Activated T-helper 9 cell treated with anti-CD3 and anti-CD28 coated beads, Interleukin-2, amount 50 U/mL, for 16 hours (primary cell): ENCODE results near the gene ATP5PD.
"Not testable (repeated sequence)": the region's sequence is repeated elsewhere in the genome, so short reads cannot be mapped to it uniquely, and the experiment has no call there.

Source experiments
- DNase-seq: peaks from one replicate; pipeline ENCODE4 v3.0.0-alpha.2; 2020; ENCODE audit warnings: low read depth

ATP5PD gene

DNA sequence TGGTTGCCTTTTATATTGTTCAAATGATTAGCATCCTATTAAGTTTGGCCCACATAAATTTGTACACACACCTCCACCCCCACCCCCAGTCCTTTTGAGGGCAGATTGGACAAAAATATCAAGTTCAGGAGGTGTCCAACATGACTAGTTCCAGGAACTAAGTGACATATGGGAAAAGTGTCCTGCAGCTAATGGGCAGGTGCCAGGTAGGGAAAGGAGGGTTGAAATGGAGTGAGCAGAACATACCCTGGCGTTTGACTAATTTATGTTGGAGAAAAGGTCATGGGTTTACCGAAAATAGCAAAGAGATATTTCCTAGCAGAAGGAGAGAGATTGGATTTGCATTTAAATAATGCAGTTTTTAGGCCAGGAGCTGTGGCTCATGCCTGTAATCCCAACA lies 5.2 kb upstream of the ATP5PD start:
- DNase-seq = no peak

DNA sequence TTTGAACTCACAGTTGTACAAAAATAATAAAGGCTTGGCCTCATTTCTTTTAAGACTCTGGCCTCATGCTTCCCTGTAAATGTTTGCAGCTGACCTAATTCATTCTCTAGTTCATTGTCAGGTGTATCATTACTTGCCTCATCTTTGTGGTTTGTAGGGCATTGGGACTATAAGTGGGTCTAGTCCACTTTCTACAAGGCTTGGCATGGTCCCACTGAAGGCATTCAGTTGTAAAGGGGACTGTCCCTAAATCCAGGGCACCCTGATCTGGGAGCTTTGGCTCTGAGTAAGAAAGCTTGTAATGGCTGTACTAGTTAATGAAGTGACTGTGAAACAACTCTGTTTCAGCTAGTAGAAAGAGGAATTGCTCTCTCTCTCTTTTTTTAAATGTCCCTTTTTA lies 2.9 kb upstream of the ATP5PD start:
- DNase-seq = no peak

DNA sequence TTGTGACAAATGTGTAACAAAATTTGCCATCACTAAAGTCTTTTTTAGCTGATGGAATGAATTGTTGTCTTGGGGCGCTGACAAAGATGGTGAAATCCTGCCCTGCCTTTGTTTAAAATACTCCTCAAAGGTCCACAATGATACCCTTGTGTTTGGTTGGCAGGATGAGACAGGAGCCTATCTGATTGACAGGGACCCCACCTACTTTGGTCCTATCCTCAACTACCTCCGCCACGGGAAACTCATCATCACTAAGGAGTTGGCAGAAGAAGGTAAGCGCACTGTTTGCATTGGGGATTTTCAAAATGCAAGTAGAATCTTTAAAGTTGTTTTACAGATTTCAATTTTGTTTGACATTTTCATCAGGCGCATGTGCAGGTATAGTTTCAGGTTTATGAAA lies 2.3 kb upstream of the ATP5PD start:
- DNase-seq = no peak

DNA sequence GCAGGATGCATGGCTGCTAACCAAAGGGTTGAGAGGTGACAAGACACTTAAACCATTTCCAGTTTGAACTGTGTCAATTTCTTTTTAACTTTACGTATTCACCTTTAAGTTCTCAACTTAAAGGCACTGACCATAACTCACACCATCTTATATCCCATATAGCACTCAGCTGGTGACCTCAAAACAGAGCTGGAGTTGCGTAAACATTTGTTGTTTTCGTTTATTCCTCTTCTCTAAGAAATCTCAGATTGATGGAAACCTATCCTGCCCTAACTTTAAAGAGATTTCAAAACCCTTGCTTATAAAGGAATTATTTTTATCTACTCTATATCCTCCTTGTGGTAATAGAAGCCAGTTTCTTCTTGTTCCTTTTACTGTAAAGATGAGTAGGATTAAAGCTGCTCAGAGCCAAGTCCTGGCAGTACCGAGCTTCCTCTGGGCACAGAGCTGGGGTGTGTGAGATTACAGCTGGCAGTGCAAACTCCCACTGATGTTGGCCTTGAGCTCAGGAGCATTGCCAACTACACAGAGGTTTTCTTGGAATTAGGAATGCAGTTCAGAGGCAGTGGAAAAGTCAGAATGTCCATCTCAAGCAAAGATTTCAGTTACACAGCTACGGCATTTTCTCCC lies 1.6 kb upstream of the ATP5PD start:
- DNase-seq = no peak

DNA sequence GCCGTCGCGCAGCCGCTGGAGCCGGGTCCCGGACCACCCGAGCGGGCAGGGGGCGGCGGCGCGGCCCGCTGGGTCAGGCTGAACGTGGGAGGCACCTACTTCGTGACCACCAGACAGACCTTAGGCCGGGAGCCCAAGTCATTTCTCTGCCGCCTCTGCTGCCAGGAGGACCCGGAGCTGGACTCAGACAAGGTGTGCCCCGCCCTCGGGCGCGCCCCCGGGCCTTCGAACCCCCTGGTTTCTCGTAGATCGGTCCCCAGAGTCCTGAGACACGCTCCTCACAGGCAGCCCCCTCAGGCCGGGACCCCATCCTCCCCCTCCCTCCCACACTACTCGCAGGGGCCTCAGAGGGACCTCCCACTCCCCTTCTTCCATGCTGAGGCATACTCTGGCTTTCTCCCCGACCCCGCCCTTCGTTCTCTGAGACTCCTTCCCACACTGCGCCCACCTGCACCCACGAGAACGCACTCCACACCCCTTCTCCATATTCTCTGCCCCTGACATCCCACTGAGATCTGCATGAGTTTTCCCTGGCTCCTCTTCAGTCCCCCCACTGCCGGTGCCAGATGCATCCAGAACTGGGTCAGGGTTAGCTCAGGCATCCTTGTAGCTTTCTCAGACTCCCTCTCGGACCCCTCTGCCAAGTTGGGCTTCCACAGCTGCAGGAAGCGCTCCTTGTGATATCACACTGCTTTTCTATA lies 779 bp upstream of the ATP5PD start:
- DNase-seq = no peak

DNA sequence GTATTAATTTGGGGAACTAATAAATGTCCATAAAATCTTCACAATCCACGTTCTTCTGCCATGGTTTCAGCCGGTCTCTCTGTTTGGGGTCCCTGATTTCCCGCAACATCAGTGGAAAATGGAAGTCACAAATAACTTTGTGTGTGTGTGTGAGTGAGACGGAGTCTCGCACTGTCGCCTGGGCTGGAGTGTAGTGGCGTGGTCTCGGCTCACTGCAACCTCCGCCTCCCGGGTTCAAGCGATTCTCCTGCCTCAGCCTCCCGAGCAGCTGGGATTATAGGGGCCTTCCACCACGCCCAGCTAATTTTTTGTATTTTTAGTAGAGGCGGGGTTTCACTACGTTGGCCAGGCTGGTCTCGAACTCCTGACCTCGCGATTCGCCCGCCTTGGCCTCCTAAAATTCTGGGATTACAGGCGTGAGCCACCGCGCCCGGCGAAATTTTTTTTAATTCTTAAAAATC lies 793 bp downstream of the ATP5PD start:
- DNase-seq = not testable (repeated sequence)

DNA sequence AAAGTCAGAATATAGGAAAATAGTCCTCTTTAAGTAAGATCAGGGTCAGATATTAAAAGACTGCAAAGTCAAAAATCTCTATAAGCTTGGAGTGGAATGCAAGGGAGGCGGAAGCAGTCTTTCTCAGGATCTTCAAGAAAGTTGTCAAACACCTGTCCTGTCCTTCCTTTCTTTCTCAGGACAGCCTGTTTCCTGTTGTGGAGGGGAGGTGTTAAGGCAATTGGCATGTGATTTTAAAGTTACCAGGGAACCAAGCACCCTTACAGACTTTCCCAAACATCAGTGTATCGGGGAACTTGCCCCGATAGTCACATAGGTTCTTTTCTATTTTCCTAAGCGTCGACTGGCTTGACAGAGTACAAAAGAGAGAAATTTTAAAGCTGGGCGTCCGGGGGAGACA lies 2.1 kb downstream of the ATP5PD start:
- DNase-seq = no peak

DNA sequence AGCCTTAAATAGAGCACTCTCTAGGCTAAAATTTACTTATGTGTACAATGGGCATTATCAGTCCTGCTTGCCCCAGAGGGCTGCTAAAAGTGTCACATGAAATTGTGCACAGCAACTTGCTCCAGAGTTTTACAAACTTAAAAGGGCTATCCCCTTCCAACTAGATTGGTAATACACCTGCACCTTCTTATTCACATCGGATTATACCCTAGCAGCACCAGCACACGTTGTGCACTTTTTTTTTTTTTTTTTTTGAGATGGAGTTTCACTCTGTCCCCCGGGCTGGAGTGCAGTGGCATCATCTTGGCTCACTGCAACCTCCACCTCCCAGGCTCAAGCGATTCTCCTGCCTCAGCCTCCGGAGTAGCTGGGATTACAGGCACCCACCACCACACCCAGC lies 3.0 kb downstream of the ATP5PD start:
- not testable (repeated sequence) for DNase-seq

DNA sequence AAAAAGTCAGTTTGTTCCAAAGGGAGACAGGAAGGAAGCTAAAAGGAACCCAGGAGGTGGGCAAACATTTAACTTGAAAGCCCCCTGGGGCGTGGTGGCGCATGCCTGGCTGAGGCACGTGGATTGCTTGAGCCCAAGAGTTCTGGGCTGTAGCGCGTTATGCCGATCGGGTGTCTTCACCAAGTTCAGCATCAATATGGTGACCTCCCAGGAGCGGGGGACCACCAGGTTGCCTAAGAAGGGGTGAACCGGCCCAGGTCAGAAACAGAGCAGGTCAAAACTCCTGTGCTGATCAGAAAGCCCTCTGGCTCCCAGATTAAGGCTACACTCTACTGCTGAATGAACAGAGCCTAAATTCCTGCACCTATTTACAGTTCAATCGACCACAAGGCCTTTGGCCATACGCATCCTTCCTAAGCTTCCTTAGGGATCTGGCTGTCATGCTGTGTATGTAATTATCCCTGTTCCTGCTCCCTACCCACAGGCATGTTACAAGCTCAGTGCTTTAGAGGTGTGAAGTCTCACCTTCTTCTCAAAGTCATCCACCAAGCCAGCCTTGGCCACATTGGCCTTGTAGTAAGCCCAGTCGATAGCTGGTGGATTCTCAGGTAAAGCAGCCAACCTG lies 5.0 kb downstream of the ATP5PD start:
- no peak for DNase-seq

DNA sequence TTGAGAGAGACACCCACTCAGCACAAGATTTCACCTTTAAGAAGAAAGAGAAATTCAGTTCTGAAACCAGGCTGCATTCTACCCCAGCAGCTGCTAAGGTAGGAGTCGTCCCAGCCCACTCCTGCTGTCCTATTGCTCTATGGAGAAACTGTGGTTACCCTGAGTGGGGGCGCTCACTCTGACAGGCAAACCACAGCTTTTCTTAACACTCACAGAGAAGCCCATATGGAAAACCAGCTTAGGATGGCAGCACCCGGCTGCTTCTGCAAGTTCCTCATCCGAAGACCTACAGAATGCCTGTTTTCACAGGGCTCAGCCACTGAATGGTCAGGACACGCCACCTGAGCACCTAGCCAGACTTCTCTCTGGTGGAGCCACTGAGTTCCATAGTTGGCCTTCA lies 7.5 kb downstream of the ATP5PD start:
- DNase-seq = no peak

DNA sequence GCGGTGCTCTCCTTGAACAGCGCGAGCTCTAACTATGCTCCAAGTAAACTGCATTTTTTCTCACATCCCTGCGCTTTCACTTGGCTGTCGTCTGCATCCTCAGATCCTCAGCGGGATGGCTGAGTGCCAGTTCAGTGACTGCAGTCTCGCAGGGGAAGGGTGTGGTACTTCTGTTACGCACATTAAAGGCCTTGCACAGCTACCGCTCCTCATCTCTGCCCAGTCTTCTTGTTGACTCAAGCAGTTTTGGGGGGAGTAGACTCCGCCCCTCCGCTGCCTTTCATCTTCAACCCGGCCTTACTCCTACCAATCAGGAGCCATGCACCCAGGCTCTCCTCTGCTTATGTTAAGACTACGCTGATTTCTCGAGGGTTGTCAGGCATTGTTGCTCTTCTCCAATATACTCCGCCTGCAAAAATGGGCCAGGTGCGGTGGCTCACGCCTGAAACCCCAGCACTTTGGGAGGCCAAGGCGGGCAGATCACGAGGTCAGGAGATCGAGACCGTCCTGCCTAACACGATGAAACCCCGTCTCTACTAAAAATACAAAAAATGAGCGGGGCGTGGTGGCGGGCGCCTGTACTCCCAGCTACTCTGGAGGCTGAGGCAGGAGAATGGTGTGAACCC lies 10.0 kb downstream of the ATP5PD start:
- DNase-seq = peak; percentile 70

DNA sequence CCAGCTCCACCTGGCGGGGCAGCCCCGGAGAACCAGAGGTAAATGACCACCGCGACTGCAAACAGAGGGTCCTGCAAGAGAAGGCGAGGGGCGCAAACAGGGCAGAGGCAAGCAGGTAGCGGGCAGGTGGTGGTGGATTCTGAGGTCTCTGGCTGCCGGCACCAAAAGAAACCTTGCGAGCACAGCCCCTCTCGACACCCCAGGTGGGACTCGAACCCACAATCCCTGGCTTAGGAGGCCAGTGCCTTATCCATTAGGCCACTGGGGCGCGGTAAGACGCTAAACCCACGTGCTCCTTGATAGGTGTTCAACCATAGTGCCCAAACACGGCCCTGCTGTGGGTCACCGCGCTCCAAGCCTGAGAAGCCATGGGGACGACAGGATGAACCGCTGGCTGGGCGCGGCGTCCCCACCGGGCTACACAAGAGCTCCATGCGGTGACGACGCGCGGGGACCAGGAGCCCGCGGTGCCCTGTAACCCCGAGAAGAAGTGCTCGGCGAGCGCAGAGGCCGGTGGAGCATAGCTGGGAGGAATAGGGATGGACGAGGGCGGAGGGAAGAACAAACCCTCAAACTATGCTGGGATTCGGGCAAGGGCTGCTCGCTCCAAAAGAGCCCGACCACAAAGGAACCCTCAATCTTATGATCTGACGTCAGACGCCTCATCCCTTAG lies 12.4 kb downstream of the ATP5PD start:
- peak; percentile 74 for DNase-seq

DNA sequence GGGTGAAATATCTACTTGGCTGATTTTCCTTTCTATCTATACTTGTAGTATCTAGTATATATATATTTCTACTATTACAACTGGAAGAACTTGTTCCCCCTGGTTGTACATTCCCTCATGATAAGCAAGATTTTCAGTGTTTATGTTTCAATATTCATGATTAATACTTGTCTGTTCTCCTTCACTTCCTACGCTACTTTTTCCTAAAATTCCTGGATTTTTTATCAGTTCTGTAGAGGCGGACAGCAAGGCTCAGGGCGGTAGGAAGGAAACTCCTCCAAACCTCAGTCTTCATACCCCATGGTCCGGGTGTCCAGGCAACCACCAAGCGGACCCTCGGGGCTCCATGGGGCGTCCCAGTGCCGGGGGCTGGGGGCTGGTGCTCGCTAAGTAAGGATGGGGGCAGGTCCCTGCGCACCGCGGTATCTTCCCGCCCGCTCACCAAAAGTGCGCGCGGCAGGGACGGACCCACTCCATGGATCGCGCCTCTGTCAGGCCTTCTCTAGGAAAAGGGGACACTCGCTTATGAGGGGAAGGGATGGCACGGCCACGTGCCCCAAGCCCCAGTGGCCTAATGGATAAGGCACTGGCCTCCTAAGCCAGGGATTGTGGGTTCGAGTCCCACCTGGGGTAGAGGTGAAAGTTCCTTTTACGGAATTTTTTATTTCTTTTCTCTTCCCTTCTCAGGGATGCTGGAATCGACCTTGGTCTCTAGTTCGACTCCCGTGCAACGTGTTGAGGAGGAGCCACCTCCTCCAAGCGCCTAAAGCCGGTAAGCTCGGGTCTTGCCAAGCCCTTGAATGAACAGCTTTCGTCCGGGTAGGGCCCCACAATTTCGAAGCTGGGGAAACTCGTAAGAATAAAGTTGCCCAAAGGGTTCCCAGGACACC lies 13.2 kb downstream of the ATP5PD start:
- peak; percentile 78 for DNase-seq

DNA sequence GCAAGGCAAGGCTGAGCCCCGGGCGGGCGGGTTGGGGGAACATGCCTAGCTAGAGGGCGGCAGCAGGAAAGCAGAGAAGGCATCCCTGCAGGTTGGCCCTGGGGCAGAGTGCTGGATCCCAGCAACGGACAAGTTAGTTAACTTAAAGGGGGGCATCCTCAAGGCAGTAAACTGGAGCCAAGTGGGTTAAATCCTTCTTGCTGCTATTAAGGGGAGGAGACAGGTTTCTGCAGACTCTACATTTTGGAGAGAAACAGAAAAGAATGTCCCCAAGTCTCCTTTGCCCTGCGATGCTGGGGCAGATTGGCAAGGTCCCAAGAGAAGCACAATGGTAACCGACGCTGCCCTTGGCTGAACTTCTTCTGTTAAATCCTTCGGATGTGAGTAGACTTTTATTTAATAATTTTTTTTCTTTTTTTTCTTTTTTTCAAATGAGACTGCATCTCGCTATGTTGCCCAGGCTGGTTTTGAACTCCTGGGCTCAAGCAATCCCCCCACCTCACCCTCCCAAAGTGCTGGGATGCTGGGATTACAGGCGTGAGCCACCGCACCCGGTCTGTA lies 14.0 kb downstream of the ATP5PD start:
- DNase-seq = no peak

DNA sequence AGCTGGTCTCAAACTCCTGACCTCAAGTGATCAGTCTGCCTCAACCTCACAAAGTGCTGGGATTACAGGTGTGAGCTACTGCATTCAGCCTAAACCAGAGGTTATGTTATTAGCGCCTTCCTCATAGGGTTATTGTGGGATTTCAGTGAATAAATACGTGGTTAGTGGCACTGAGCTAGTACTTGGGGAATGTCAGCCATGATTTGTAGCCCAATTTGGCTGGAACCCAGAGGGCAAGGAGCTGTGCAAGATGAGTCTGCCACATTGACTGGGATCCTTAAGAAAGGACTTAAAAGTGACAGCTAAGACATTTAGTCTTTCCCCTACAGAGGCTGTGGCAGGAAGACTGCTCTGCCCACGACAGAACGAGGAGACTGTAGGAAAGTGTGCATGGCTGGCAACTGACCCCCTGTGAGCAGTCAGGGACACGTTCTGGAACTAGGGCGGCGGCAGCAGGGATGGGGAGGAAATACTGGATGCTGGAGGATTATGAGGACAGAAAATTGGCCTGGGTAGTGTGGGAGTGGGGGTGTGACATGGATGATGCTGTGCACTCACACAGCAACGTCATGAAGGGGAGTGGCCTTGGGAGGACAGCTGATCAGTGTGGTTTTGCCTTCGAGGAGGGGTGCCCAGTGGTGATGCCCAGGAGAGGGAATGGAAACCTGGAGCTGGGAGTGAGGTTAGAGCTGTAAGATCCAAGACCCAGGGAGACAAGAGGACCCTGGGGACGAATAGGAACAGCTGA lies 14.6 kb downstream of the ATP5PD start:
- no peak for DNase-seq

DNA sequence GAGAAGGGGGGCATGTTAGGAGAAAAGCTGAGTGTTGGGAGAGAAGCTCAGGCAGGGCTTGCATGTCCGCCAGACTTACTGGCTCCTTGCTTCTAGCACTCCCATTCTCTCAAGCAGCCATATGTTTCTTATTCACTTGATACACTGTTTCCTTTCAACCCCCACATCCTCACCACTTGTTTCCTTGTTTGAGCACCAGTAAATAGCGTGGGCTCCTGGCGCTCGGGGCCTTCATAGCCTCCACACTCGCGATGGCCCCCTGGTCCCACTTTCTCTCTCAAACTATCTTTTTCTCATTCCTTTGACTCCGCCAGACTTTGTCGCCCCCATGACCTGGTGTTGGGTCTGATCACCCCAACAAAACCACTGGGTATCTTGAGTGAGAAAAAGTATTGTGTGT lies 16.6 kb downstream of the ATP5PD start:
- DNase-seq = no peak

DNA sequence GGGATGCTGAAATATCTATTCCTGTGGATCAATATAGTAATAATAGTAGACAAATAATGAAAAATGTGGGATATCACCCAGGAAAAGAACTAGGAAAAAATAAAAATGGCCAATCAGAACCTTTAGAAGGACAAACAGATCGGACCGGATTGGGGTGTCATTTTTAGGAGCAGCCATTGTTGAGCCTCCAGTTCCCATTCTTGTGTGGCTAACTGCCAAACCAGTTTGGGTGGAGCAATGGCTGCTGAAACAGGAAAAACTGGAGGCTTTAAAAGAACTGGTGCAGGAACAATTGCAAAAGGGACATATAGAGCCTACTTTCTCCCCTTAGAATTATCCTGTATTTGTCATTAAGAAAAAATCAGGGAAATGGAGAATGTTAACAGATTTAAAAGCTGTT lies 20.1 kb downstream of the ATP5PD start:
- not testable (repeated sequence) for DNase-seq

DNA sequence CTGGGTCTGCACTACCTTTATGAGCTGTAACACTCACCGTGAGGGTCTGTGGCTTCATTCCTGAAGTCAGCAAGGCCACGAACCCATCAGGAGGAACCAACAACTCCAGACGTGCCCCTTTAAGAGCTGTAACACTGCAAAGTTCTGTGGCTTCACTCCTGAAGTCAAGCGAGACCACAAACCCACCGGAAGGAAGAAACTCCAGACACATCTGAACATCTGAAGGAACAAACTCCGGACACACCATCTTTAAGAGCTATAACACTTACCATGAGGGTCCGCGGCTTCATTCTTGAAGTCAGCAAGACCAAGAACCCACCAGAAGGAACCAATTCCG lies 21.4 kb downstream of the ATP5PD start:
- DNase-seq = not testable (repeated sequence)

DNA sequence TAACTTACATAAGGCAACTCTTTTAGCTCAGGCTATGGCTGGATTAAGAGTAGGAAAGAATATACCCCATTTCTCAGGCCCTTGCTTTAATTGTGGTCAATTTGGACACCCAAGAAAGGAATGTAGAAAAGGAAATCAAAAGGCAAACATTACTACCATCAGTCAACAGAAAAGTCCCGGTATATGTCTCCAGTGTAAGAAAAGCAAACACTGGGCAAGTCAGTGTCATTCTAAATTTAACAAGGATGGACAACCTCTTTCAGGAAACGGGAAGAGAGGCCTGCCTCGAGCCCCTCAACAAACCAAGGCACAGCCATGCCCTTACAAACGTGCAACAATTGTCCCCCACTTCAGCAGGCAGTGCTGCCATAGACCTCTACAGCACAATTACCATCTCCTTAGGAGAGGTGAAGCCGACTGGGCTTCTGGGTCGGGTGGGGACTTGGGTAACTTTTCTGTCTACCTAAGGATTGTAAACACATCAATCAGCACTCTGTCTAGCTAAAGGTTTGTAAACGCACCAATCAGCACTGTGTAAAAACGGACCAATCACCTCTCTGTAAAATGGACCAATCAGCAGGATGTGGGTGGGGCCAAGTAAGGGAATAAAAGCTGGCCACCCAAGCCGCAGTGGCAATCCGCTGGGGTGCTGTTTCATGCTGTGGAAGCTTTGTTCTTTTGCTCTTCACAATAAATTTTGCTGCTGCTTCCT lies 21.9 kb downstream of the ATP5PD start:
- no peak for DNase-seq
